GM18951 (cell line): ENCODE data around the gene CERS3.

Source experiments
- POLR2A ChIP-seq: IDR thresholded peaks from 4 replicates; pipeline ENCODE4 v1.6.1; 2011; ENCODE audit warnings: mild to moderate bottlenecking; ENCODE audit not compliant: insufficient read length, insufficient read depth; ENCODE audit errors: extremely low read depth
- in situ Hi-C: fragments of 300-500 bp; cut with MboI; formaldehyde crosslinking; loops from one replicate; pipeline ENCODE4 v1.12.0; 2022; ENCODE audit warnings: low sequenced_read_pairs, mixed read lengths, inconsistent platforms; ENCODE audit not compliant: unreplicated experiment

Gene CERS3

DNA sequence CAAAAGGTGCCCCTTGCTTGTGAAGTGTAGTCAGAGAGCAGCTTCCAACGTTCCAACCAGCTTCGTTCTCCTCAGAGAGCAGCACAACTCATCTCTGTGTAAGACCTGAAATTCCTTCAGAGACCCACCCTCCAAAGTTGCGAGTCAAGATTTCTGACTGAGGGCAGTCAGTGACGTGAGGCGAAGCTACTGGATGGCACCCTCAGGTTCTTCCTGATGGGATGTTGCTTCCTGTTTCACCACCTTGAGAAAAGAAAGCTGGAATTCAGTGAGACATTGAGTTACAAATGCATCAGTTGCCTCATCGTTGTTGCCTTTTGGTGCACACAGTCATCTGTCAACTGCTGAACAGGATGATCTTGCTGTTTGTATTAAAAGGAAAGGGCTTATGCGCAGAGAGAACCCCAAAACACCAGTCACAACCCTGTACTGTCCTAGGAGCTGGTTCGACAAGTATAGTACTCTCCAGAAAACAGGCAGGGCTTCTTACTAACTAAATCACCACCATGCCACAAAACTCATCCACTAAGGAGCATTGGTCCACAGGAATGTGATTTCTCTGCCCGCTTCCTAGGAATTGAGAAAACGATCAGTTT, at the start of gene CERS3:
Gene CERS3, minus strand, starts transcription at position 118 of the 596 bp plus-strand sequence. CDS start 27,101 bp downstream, outside the sequence.
- TF ChIP-seq POLR2A, result no peak
- in situ Hi-C loops, result no loop called here

GRCh38 chr15:100573526-100573925, 44.8 kb upstream of the CERS3 start:
- TF ChIP-seq POLR2A, result no peak
- in situ Hi-C loops, result no loop called here

DNA sequence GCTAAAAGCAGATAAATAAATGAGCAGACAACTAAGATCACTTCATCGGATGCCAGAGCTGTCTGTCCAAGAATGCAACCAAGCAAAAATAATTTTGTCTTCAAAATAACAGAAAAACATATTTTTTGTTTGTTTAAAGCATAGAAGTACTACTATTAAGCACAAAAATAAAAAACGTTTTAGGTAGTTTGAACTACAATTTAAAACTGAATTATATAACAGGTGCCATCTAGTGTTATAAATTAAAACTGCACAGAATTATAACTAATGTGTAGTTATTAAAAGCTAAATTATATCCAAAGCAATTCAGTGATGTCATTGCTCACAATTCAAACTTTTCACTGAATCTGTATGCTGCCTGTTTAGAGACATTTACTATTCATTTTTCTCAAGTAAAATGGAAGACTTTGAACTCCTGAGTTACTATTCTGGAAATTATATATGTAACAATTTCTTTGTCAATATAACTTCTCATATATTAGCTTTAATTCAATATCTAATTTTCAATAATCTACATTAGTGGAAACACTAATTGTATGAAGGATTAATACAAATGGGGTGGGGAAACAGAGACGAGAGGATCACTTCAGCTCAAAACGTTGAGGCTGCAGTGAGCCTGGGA, 43.7 kb upstream of the CERS3 start:
- in situ Hi-C loops, result no loop called here
- TF ChIP-seq POLR2A, result no peak

GRCh38 chr15:100571592-100572167, 42.9 kb upstream of the CERS3 start:
- TF ChIP-seq POLR2A, result no peak
- in situ Hi-C loops, result no loop called here

DNA sequence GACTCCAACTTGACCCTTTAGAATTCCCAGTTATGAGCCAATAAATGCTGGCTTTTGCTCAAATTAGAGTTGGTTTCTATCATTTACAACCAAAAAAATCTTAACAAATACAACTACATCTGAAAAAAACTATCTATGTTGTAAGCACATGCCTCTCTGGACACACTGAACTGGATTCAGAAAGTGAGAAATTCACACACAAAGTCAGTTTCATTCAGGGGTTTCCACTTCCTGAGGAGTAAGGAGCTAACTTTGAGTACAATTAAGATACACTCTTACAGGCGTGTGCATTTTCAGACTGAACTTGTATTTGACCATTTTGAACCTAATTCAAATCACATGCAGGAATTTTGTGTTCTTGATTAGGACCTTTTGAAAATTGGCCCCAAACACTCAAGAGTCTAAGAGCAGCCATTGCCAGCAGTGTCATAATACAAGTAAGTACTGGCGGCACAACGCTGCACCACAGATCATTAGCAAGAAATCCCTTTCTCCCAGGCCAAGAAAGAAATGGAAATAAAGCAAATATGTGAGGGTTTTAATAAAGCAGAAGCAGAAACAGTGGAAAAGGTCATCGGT, 42.1 kb upstream of the CERS3 start:
- in situ Hi-C loops, result no loop called here
- no peak for TF ChIP-seq POLR2A

DNA sequence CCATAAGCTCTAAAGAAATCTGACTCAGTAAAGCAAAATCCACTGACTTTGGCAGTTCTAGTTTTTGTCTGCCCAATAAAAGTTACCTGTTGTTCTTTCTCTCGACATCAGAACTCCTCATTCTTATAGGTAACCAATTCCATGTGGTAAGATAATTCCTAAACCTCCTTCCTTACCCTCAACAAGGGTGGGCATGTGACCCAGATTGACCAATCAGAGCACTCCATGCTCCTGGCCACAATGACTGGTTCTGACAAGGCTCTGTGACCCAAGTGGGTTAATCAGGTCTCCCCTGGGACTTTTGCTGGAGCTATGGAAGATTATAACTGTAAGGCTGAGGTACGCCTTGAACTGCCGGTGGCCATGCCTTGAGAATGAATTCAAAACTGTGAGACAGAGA, 41.5 kb upstream of the CERS3 start:
- in situ Hi-C loops, result no loop called here
- TF ChIP-seq POLR2A, result no peak

- in situ Hi-C loops, result no loop called here
- no peak for TF ChIP-seq POLR2A
Observed at GRCh38 chr15:100569391-100569790, 40.6 kb upstream of the CERS3 start.

GRCh38 chr15:100566850-100567628, 38.3 kb upstream of the CERS3 start:
- no peak for TF ChIP-seq POLR2A
- in situ Hi-C loops, result no loop called here

GRCh38 chr15:100565591-100565990, 36.8 kb upstream of the CERS3 start:
- in situ Hi-C loops, result no loop called here
- TF ChIP-seq POLR2A, result no peak

GRCh38 chr15:100560323-100560722, 31.6 kb upstream of the CERS3 start:
- no peak for TF ChIP-seq POLR2A

GRCh38 chr15:100559330-100559729, 30.6 kb upstream of the CERS3 start:
- no peak for TF ChIP-seq POLR2A
- in situ Hi-C loops, result no loop called here

More at GRCh38 chr15:100560323-100560722, 31.6 kb upstream of the CERS3 start:
- in situ Hi-C loops, result no loop called here

DNA sequence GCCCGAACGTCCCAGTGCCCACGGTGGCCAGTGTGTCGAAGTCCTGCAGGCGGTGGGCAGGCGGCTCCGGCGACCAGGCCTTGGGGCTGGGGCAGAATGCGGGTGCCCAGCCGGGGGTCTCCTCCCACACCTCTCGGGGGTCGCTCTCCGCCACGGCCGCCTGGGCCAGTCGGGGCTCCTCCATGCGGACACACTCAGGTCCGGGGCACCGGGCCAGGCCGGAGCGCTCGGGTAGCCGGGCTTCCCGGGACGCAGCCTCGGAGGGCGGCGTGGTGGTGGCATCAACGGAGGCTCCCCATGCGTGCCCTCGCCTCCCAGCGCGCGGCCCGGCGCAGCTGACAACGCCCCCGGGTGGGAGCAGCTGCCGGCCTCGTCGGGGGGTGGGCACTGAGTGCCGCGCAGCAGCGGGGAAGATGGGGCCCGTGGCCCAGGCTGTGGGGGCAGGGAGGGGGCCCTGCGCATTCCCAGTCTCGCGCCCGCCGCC, 30.1 kb upstream of the CERS3 start:
- no peak for TF ChIP-seq POLR2A
- in situ Hi-C loops, result no loop called here

DNA sequence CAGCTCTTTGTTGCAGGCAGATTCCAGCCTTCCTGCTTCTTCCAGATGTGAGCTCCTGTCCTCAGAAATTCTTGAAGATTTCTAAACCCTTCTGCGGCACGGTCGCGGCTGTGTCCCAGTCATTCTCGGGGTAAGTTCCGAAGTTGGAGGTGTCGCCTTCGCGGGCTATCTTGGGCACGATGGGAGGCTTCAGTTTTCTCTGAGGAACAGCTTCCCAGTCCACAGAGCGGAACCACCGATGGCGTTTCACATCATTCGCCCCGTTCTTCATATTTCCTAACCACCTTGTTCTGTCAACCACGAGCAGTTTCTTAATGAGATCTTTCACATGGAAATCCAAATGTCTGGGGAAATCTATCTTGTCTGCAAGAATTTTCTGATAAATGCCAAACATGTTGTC, 24.7 kb upstream of the CERS3 start:
- in situ Hi-C loops, result no loop called here

GRCh38 chr15:100547961-100548360, 19.2 kb upstream of the CERS3 start:
- TF ChIP-seq POLR2A, result no peak
- in situ Hi-C loops, result no loop called here

More for the DNA sequence above, 24.7 kb upstream of the CERS3 start:
- no peak for TF ChIP-seq POLR2A
